Measurements from ENCODE around the gene TMEM114. TPM values are rescaled to one million over a fixed set of nuclear protein-coding genes. Genes with fewer than 3 reads are reported as not detected.

TMEM114 gene
- total RNA-seq, 2 donors from 2014 or later: not detected

- no peaks in the 10 kb centered on the region for H3K36me3 ChIP-seq (replicated peaks in 1 of 2; ENCODE audit: insufficient read depth in 1 of 2, low read depth in 2 of 2)
- no peaks in the 10 kb centered on the region for H3K9me3 ChIP-seq
- intact Hi-C loops (cut with DNase I): loop anchor here (10.0 kb wide), 2 partner anchors 85 to 315 kb away; partner anchors contain the start of gene LITAFD
- peaks cover 7% of the 10 kb centered on the region for H3K4me1 ChIP-seq
- H3K27ac ChIP-seq: no peak overlapping the region
- TF ChIP-seq POLR2A (IDR thresholded peaks at IDR 0.05) (no peak), CTCF (IDR thresholded peaks at IDR 0.05) (no peak)
- DNase-seq: no peak
- H3K4me3 ChIP-seq: no peak overlapping the region
- H3K27me3 ChIP-seq: no peaks in the 10 kb centered on the region
- no peak for ATAC-seq
- 66 to 69% methylated on average over 34 to 35 of the region's 35 CpGs for WGBS, 2 donors
These were observed 20.5 kb downstream of the TMEM114 start for GRCh38 chr16:8569650-8570346.

GRCh38 chr16:8568231-8568617 lies 22.1 kb downstream of the TMEM114 start:
- WGBS, 2 donors: 60% methylated on average over 6 of the region's 6 CpGs
- no peak overlapping the region for H3K27ac ChIP-seq
- DNase-seq (no peak), ATAC-seq (no peak)
- no peak for TF ChIP-seq CTCF (IDR thresholded peaks at IDR 0.05)
- H3K4me1 ChIP-seq: peaks cover 7% of the 10 kb centered on the region
- H3K27me3 ChIP-seq: no peaks in the 10 kb centered on the region
- H3K9me3 ChIP-seq: no peaks in the 10 kb centered on the region
- intact Hi-C loops (cut with DNase I): loop anchor here (10.0 kb wide), 2 partner anchors 87 to 317 kb away; partner anchors contain the start of gene LITAFD
- H3K36me3 ChIP-seq (replicated peaks in 1 of 2; ENCODE audit: insufficient read depth in 1 of 2, low read depth in 2 of 2): no peaks in the 10 kb centered on the region
- no peak overlapping the region for H3K4me3 ChIP-seq

GRCh38 chr16:8567355-8568230 lies 22.7 kb downstream of the TMEM114 start:
- intact Hi-C loops (cut with DNase I): loop anchor here (10.0 kb wide), 2 partner anchors 87 to 317 kb away; partner anchors contain the start of gene LITAFD
- Histone ChIP-seq H3K27me3 (no peaks in the 10 kb centered on the region), H3K4me1 (peaks cover 7% of the 10 kb centered on the region), H3K36me3 (replicated peaks in 1 of 2; ENCODE audit: insufficient read depth in 1 of 2, low read depth in 2 of 2) (no peaks in the 10 kb centered on the region), H3K27ac (no peak overlapping the region), H3K4me3 (no peak overlapping the region), H3K9me3 (no peaks in the 10 kb centered on the region)
- 14 to 17% methylated on average over 20 to 23 of the region's 23 CpGs for WGBS, 2 donors
- DNase-seq: peak; percentile 79 to 86 (median 80)
- ATAC-seq: peak; percentile 93
- no peak for TF ChIP-seq POLR2A (IDR thresholded peaks at IDR 0.05)
- peak; percentile 97 to 100 (median 98) for TF ChIP-seq CTCF (IDR thresholded peaks at IDR 0.05)

GRCh38 chr16:8565498-8565897 lies 24.8 kb downstream of the TMEM114 start:
- Histone ChIP-seq H3K4me3 (no peak overlapping the region), H3K36me3 (replicated peaks in 1 of 2; ENCODE audit: insufficient read depth in 1 of 2, low read depth in 2 of 2) (no peaks in the 10 kb centered on the region), H3K9me3 (no peaks in the 10 kb centered on the region), H3K27ac (no peak overlapping the region), H3K4me1 (peaks cover 7% of the 10 kb centered on the region), H3K27me3 (no peaks in the 10 kb centered on the region)
- DNase-seq (no peak), ATAC-seq (no peak)
- TF ChIP-seq POLR2A (IDR thresholded peaks at IDR 0.05) (no peak), CTCF (IDR thresholded peaks at IDR 0.05) (no peak)
- intact Hi-C loops (cut with DNase I): loop anchor here (10.0 kb wide), 2 partner anchors 89 to 319 kb away; partner anchors contain the start of gene LITAFD
- 27 to 32% methylated on average over 8 to 10 of the region's 10 CpGs for WGBS, 2 donors
